Colon (tissue), 2 donors: ENCODE results near the gene ROGDI.

Source experiments
- FAIRE-seq: peaks from 2 replicates; lab custom pipeline; 2012; peaks lifted over from hg19 to GRCh38; lab: Jason Lieb, UNC
- donor health status: control.
- donor health status: control.

ROGDI gene

GRCh38 chr16:4801962-4802658 is at the start of gene ROGDI:
Gene ROGDI (minus strand): TSS chr16:4802633. CDS start chr16:4802571, 62 bp downstream.
- FAIRE-seq = no peak

GRCh38 chr16:4850211-4850610 is 47.8 kb upstream of the ROGDI start:
- no peak for FAIRE-seq

- no peak for FAIRE-seq
Measured at GRCh38 chr16:4847774-4848587, 45.5 kb upstream of the ROGDI start.

- no peak for FAIRE-seq
Measured at GRCh38 chr16:4846901-4847773, 44.7 kb upstream of the ROGDI start, which contains the start of the genes GLYR1 and UBN1. Gene GLYR1 (minus strand): TSS chr16:4847288. CDS start chr16:4847265, 23 bp downstream. Gene UBN1 (plus strand): TSS chr16:4847481. CDS start chr16:4852918, 5,437 bp downstream.

- no peak for FAIRE-seq
Measured at GRCh38 chr16:4846503-4846900, 44.1 kb upstream of the ROGDI start.

GRCh38 chr16:4840984-4841383 is 38.6 kb upstream of the ROGDI start:
- FAIRE-seq = no peak

GRCh38 chr16:4839942-4840341 is 37.5 kb upstream of the ROGDI start:
- FAIRE-seq = no peak

GRCh38 chr16:4837733-4838501 is 35.5 kb upstream of the ROGDI start:
- FAIRE-seq = no peak

- no peak for FAIRE-seq
Measured at GRCh38 chr16:4836727-4837126, 34.3 kb upstream of the ROGDI start.

GRCh38 chr16:4833584-4833983 is 31.2 kb upstream of the ROGDI start:
- no peak for FAIRE-seq

- FAIRE-seq = no peak
Measured at GRCh38 chr16:4832698-4833343, 30.4 kb upstream of the ROGDI start.

GRCh38 chr16:4831616-4832015 is 29.2 kb upstream of the ROGDI start:
- no peak for FAIRE-seq

GRCh38 chr16:4830408-4830807 is 28.0 kb upstream of the ROGDI start:
- no peak for FAIRE-seq

- FAIRE-seq = no peak
Measured at GRCh38 chr16:4828567-4829321, 26.3 kb upstream of the ROGDI start.

GRCh38 chr16:4826980-4827379 is 24.5 kb upstream of the ROGDI start:
- FAIRE-seq = no peak

- no peak for FAIRE-seq
Measured at GRCh38 chr16:4826526-4826925, 24.1 kb upstream of the ROGDI start.

- FAIRE-seq = no peak
Measured at GRCh38 chr16:4825196-4825595, 22.8 kb upstream of the ROGDI start.

- FAIRE-seq = no peak
Measured at GRCh38 chr16:4820652-4821051, 18.2 kb upstream of the ROGDI start.

- no peak for FAIRE-seq
Measured at GRCh38 chr16:4814542-4815173, 12.2 kb upstream of the ROGDI start.

GRCh38 chr16:4814046-4814445 is 11.6 kb upstream of the ROGDI start:
- no peak for FAIRE-seq
